Epithelial cell of prostate (primary cell): ENCODE measurements around the gene ZFPL1.

Experiments
- DNase-seq: peaks from one replicate; pipeline ENCODE4 v3.0.0-alpha.2; 2011; ENCODE audit warnings: low read depth, low spot score
- H3K27ac ChIP-seq: fragments of 450-650 bp; 2 replicates; pipeline ENCODE4 v1.5.1; 2017; ENCODE audit warnings: mild to moderate bottlenecking

ZFPL1 gene

DNA sequence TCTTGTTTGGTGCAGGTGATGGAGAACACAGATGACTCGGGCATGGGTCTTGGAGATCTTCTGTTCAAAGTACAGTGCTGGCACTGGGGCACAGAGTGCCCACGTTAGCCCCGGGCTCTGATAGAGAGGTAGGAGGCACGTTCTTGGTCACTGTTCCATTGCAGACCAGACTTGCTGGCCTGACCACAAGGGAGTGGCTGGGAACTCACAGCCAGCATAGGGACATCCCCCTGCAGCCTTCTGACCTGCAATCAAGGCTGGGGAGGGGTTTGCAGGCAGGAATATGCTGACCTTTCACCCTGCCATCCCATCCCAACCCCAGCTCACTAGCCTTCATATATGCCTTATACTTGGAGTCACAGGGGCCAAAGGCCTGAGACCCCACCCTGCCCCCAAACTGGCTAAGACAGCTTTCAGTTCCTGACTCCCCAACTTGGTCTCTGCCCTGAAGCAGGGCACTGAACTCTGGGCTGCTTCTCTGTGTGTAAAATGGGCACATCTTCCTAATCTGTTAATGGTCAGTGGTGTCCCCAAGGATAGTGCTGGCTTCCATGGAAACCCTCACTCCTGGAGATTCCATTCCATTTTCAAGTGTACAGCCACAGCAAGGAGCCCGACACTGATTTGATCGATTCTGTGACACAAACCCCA lies 42.7 kb downstream of the ZFPL1 start:
- no peak overlapping the region for H3K27ac ChIP-seq
- DNase-seq: no peak

DNA sequence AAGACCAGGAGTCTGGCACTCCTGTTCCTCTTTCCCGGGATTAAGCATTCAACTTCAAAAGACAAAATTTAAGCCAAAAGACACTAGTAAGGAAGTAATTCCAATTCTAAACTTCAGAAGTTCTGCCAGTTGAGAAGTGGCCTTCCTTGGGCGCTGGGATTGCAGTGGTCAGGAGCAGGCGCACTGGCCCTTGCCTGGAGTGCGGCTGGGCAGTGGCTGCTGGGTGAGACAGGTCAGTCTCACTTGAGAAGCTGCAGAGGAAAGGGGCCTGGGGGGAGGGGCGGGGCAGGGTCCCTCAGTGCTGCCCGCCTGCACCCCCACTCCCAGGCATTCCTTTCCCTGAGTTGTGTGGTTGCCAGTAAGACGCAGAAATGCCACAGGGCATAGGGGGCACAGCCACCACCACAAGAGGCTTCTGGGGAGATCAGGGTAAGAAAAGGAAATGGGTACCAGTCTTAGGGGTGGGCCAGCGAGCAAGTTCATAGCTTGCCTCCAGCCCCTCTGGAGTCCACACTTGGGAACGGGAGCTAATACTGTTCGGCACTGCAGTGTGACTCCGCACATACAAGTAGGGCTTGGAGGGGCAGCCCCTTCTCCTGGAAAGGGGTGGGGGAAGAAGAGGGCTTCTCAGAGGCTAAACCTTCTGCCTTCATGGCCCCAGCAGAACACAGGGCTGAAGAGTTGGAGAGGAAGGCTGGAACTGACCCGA lies 43.6 kb downstream of the ZFPL1 start:
- no peak for DNase-seq
- no peak overlapping the region for H3K27ac ChIP-seq

DNA sequence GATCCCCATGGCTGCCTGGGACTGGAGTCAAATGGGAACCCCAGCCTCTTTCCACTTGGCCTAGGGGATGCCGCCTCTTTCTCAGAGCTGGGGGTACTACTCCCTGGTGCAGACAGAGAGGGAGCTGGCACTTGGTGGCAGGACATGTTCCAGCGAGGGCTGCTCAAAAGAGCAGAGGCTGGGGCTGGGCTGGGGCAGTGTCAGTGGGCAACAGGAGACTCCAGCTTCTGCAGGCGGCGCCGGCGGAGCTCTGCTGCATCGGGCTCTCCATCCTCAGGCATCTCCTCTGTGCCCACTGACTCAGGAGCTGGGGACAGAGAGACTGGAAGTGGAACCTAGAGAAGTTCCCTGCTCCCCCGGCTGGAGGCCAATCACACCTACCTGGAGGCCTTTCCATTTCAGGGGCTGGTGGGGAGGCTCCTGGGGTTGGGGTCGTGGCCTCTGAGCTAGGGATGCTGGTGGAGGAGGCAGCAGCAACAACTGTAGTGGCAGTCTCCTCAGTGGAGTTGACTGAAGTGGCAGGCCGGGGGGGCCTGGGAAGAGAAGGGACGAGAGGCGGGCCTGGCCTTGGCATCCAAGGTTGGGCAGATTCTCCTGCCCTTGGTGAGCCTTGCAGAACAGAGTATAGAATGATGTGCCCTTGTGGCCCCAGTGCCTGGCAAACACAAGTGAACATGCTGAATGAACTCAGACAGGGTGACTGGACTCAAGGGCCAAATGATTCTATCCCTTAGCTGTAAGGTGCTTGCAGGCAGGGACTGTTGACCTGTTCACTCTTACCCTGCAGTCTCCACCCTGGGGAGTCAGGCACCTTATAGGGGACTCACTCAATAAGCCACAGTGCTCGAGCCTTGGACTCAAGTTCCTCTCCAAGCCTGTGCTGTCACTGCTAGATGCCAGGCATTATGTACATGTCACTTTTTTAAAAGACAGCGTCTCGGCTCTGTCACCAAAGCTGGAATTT lies 44.4 kb downstream of the ZFPL1 start:
- H3K27ac ChIP-seq: no peak overlapping the region
- no peak for DNase-seq

DNA sequence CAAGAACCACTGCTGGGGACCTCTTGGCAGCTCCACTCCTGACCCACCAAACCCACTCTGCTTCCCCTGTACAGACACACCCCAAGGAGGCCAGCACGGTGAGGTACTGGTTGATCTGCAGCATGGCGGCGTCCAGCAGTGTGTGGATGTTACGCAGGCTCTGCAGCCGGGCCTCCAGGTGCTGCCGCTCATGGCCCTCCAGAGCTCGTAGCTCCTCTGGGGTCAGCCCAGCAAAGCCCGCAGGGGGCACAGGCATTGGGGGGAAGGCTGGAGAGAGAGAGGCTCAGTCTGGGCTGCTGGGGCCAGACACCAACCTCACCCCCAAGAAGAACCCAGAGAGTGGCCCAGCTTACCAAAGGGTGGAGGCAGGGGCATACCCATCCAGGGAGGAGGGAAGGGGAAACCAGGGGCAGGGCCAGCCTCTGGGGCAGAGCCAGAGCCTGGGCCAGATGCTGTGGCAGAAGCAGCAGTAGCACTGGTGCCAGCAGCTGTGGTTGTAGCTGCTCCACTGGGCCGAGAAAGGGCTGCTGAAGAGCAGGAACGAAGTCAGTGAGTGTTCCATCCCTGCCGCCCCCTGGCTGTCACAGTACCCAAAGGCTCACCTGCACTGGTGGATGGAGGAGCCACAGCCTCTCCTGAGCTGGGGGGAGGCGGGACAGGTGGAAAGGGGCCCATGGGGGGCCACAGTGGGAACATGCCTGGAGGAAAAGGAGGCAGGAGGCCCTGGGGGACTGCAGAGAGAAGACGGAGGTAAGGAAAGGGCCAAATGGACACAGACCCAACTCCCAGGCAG lies 45.8 kb downstream of the ZFPL1 start:
- no peak overlapping the region for H3K27ac ChIP-seq
- no peak for DNase-seq

DNA sequence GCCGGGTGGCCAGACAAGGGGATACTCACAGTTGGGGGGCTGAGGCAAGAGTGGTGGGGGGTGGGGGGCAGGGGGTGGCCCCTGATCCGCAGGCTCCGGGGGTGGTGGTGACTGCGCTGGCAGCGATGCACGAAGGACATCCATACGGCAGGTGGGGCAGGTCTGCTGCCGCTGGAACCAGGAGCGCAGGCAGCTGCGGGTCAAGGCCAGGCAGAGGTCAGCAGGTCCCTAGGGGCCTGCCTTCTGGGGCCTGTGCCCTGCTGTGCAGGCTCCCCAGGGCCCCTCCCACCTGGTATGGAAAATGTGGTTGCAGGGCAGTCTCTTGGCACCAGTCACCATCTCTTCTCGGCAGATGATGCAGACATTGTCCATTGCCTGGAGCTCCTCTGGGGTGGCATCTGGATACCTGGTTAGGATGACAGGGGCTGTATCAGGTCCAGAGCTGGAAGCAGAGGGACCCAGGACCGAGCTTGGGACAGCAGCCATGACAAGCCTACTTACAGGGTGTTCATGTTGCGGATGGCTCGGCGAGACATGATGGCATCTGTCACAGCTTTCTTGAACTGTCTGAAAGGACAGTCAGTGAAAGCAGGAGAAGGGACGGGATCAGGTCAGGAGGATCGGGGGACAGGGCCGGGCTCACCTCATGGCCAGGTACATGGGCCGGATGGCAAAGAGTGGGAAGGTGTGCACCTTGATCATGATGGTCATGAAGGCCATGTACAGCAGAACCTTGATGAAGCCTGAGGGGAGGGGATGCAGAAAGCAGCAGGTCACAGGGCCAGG lies 46.8 kb downstream of the ZFPL1 start:
- H3K27ac ChIP-seq: no peak overlapping the region
- no peak for DNase-seq

DNA sequence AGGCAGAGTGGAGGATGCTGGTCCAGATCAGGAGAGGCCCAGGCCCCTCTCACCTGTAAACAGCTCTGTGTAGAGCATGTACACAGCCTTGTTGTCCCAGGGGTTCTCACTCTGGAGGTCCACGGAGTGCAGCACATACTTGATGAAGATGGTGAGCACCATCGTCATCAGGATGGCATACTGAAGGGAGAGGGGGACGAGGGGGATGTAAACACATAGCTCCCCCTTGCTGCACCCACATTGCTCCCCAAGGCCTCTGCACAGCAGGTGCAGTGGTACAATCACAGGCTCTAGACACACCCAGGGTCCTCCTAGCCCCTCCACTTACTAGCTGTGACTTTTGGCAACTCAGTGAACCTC lies 47.4 kb downstream of the ZFPL1 start:
- DNase-seq: no peak
- H3K27ac ChIP-seq: no peak overlapping the region

DNA sequence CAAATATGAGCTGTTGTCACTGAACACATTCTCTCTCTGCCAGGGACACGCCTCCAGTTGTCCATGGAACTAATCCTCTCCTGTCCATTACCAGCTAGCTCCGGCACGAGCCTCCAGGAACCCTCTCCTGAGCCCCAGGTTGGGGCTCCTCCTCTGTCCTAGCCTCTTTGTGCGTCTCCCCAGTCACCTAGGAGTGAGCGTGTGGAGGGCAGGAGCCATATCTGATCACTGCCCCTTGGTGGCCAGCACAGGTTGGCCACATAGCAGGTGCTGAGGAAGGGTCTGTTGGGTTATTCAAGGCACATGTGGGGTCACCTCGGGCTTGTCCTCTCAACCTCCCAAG lies 47.8 kb downstream of the ZFPL1 start:
- no peak overlapping the region for H3K27ac ChIP-seq

DNA sequence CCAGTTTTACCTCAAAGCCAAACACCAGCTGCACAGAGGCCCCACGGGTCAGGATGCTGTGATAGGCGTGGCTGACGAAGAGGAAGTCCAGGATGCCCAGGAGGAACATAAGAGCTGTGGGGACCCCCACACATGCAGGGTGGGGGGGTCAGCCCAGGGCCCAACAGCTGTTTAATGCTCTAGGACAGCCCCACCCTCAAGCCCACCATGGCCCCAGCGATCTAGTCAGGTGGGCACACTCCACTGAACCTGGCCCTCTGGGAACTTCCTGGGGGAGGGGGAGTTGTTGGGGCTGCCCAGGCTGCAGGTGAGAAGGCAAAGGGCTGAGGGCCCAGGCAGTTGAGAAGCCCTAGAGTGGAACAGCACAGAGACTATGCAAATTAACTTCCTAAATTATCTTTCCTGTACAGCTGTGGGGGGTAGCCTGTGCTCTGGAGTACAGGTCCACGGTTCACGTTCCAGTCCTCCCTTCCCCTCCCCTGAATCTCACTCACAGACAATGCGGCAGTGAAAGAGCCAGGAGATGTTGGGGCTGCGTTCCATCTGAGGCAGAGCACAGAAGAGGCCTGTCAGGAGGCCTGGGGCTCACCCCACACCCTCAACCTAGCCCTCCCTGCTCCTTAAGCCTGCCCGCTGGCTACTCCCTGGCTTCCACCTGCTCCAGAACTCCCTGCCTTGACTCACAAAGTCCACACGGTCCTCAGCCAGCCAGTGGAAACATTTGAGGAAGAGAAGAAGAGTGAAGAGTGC lies 48.4 kb downstream of the ZFPL1 start:
- DNase-seq: no peak

More for the DNA sequence above, 47.8 kb downstream of the ZFPL1 start:
- no peak for DNase-seq

DNA sequence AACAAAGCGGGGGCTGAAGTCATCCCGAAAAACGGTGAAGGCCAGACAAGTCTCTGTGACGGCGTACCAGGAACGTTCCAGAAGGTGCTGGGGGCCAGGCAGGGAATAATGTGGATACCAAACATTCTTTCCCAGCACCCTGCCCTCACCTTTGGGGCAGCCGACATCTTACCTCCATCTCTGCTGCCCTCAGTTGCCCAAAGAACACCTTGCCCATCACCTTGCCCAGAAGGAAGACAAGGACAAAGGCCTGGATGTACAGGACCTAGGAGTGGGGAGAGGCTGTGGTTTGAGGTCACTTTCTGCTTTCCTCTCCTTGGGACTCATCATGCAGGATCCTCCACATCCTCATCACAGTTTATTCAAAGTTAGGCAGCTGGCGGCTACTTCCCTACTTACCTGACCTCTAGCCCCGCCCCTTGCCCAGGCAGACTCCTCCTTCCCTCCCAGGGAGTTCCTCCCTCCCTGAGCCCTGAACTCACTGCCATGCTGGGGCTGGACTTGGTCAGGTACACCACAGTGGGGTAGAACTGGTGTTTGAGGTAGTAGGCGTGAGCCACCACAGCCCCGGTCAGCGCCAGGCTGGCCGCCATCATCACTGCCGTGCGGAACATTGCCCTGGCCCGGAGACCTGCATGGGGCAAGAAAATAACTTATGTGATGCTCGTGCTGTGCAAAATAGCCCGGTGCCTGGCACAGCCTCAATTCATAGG lies 49.1 kb downstream of the ZFPL1 start:
- peak overlapping the region; percentile 97 for H3K27ac ChIP-seq
- DNase-seq: no peak

More for the DNA sequence above, 48.4 kb downstream of the ZFPL1 start:
- H3K27ac ChIP-seq: peak overlapping the region; percentile 97

DNA sequence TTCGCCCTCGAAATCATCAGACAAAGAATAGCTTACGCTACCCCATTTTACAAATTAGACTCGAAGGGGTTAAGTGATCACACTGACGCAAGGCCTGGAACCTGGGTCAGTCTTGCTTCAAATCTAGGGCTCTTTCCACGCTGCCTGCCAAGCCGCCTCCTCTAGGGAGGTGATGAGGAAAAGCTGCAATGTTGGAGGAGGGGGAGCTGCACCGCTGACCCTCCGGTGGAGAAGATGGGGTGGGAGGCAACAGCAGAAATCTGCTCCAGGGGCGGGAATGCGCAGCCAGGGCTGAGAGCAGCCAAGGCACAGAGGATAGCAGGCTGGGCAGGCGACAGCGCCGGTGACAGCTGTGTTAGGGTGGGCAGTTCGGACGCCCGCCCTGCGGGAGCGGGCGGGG lies 49.7 kb downstream of the ZFPL1 start:
- DNase-seq: no peak
- H3K27ac ChIP-seq: peak overlapping the region; percentile 97

DNA sequence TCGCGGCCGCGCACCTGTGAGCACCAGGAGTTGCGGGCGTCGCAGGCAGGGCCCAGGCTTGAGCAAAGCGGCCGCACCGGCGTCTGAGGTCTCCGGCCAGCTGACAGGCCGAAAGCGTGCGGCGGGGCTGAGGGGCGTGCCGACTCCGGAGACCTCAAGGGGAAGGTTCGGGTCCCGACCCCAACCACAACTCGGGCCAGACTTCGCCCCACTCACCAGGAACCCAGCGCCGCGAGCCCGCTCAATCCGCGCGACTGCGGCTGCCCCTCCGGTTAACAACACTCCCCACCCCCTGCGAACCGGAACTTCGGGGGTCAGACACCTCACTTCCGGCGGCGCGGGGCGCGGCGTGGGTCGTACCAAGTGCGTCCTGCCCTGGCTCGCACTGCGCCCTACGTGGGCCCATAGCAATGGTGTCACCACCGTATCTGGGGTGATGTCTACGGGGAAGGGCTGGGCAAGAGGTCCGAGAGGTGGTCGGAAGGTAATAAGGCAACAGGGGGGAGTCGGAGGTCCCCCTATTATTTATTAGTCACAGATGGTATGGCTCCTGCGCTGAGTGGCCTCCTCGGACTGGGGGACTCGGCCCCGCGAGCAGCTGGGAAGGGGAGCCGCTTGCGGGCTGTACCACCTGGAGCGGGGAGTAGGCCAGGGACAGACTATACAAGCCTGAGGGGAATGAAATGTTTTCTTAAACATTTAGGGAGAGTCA lies 50.4 kb downstream of the ZFPL1 start, which contains the start of gene SYVN1:
TSS of gene SYVN1 (minus strand) at position 280 of the 712 bp plus-strand sequence. CDS start 918 bp downstream, outside the sequence.
- DNase-seq: no peak
- peak within 1 kb of the TSS; percentile 97 for H3K27ac ChIP-seq

DNA sequence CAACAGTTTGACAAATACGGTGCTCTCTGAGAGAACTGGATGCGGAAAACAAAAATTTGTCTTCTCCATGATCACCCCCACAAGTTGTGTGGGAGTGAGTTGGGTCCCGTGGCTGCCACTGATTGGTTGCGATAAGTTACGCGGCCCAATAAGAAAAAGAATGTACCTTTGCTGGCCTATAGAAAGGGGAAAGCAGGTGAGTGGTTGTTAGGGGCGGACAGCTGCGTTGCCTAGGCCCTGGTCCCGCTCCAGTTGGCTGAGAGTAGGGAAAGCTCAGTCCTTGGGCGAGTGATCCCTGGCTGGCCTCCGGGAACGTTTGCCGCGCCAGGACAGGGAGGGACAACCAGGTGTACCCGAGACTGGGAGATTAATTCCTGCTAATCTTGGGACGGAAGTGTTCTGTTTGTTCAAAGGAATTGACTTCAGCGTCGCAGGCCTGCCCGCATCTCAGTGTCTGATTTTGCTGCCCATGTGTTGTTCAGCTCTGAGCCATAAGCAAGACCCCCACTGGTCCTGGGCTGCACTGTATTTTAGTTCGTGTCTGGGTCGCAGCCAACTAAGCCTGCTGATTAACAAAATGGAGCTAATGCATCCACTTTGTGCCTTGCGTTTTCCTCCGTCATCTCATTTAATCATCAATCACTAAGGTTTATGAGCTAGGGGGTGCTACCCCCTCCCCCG lies 51.1 kb downstream of the ZFPL1 start:
- peak; percentile 91 for DNase-seq
- H3K27ac ChIP-seq: peak overlapping the region; percentile 97

DNA sequence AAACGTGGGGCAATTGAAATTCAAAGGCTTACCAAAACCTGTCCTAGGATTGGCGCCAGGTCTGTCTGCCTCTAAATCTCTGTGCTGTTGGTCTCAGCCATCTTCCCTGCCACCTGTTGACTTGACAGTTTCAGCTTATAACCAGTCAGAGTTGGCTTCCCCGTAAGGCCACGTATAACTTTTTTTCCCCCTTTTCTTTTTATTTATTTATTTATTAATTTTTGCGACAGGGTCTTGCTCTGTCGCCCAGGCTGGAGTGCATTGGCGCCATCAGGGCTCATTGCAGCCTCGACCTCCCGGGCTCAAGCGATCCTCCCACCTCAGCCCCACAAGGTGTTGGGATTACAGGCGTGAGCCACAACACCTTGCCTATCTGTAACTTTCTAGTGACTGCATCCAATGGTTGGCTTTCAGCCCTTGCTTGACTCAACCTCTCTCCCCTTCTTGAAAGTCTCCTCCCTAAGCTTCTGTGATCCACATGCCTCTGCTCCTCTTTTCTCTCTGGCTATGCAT lies 51.7 kb downstream of the ZFPL1 start:
- DNase-seq: no peak
- peak overlapping the region; percentile 97 for H3K27ac ChIP-seq

DNA sequence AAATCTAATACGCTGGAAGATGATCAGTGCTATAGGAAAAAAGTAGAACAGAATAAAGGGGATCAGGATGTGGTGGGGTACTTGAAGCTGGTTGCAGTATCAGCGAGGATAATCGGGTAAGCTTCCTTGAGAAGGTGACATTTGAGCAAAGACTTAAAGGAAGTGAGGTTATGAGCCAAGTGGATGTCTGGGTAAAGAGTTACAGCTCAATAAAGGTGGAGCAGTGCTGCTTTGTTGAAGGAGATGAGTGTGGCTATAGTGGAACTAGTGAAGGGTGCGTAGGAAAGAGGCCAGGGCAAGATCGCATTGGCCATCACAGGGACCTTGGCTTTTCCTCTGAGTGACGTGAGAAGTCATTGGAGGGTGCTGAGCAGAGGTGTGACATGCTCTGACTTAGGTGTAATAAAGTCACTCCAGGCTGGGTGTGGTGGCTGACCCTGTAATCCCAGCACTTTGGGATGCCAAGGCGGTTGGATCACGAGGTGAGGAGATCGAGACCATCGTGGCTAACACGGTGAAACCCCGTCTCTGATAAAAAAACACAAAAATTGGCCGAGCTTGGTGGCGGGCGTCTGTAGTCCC lies 52.6 kb downstream of the ZFPL1 start:
- no peak for DNase-seq

More for the DNA sequence above, 52.6 kb downstream of the ZFPL1 start:
- no peak overlapping the region for H3K27ac ChIP-seq
